ENCODE data around the gene RNASEH2B.

- no peak for TF ChIP-seq CTCF (IDR thresholded peaks at IDR 0.05)
- TF ChIP-seq POLR2AphosphoS5 (IDR thresholded peaks at IDR 0.05): no peak
- TF ChIP-seq POLR2A (IDR thresholded peaks at IDR 0.05): no peak
These were observed 85.1 kb downstream of the RNASEH2B start for GRCh38 chr13:50994651-50995050.

Data from breast epithelium (tissue), 3 donors.